Measurements from ENCODE around the gene CRLF1.
A peak's percentile ranks its signal among the peaks of the same experiment; 100 is the strongest.

Gene CRLF1

DNA sequence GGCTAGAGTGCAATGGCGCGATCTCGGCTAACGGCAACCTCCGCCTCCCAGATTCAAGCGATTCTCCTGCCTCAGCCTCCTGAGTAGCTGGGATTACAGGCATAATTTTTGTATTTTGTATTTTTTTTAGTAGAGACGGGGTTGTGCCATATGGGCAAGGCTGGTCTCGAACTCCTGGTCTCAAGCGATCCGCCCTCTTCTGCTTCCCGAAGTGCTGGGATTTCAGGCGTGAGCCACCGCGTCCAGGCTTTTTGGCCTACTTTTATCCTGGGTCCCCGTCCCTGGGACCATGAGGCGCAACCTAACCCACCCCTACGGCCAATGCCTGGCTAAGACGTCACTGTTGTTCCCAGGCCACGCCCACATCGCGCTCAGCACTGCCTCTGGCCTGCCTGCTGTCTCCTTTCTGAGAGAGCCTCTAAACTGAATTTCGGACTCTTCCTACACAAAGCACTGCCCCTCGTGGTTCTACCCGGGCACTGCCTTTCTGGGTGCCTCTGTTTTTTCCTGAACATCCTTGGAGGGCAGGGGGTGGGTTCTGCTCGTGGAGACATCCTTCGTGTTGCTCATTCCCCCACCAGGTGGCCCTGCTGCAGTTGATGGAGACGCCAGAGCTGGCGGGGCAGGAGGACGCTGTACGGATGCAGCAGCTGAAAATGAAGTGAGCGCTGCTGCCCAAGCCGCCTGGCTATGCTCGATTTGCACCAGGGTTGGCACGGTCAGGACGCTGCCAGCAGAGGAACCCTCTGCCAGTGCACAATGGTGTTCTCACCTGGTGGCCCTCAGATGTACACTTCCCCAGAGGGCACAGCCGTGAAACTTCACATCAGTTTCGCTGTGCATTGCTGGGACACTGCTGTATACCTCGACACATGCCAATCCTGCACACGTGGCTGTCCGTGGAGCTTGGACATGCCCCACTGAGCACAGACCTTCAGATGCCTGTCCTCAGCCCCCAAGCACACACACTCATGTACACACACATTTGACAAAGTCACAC is 16.0 kb downstream of the CRLF1 start:
- peak; percentile 81 for DNase-seq

DNA sequence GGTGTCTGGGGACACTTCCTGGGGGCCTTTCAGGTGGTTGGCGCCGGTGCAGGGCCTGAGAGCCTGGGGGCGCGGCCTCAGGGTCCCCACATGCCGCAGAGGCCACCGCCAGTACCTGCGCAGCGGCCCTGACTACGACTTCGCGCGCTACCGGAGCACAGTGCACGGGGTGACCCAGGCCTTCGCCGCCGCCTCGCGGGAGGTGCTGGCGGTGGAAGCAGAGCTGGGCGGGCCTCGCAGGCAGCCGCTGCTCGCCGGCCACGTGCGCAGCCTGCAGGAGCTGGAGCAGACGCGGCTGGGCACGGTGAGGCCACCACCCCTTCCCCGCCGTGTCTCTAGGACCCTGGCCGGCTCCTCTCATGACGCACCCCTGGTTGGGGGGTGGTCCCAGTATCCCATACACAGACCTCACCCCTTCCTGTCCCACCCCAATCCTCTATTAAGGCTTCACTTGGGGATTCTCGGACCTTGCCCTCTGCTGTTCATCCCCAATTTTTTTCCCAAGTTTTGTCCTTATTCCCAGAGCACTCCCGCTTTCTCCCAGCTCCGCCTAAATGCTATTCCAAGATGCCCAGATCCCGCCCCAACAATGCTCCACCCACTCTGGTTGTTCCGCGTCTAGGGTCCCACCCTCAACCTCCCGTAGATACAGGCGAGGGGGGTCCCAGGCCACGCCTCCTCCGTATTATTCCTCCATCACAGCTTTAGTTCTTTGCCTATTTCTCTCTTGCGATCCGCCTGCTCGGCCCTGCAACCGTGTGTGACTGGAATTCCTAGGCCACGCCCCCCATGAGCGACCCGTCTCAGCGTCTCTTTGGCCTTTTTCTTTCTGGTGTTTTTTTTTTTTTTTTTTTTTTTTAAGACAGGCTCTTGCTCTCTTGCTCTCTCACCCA is 17.0 kb downstream of the CRLF1 start:
- DNase-seq = peak; percentile 71

DNA sequence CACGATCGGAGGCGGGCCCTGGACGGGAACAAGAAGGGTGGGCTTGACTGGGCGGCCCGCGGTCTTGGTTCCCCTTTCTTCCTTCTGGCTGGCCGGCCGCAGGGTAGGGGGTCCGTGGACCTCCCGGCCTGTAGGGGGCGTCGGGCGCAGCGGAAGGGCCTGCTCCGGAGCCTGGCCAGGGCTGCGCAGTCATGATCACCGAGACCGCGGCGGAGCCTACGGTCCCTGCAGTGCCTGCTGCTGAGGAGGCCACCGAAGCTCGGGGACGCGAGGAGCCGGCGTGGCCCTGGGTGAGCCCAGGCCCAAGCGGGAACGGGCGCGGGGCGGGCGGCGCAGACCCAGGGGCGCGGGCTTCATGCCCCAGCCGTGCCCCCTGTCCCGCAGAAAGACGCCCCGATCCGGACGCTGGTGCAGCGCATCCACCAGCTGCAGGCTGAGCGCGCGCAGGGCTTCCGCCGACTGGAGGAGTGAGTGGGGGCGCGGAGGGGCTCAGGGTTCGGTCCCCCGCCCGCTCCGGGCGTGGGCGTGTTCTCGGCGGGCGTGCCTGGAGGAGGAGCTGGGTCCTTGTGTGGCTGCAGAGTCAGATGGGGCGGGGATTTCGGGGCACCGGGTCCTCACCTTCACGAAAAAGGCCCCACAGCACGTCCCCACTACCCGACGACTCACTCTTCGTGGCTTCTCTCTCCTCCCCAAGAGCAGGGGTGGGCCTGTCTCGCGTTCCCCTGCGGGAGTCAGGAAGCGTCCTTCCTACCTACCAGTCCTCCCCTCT is 17.8 kb downstream of the CRLF1 start, which contains the start of gene REX1BD:
Gene REX1BD, plus strand, starts transcription at position 188 of the 769 bp plus-strand sequence. Its CDS starts 4 bp downstream, at position 192.
- peak; percentile 81 for DNase-seq

DNA sequence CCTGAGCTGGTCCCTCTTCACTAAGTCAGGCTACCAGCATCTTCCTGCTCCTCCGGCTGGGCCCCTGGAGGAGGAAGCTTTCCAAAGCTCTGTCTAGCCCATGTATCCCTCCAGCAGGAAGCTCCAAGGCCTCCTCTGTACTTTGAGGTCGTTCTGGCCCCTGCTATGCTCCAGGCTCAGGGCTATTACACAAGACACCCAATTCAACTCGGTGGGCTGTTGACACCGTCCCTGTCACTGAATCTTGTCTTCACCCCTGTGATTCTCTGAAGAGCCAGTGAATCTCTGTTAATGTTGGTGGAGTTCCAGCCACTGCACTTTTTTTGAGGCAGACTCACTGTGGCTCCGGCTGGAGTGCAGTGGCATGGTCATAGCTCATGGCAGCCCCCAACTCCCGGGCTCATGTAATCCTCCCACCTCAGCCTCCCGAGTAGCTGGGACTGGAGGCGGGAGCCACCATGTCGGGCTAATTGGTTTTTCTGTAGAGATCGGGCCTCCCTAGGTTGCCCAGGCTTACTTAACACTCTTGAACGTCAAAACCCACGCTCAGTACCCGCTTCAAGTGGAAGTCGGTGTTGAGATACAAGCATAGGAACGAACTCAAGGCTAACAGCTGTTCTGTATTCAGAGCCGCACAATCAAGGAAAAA is 18.5 kb downstream of the CRLF1 start:
- DNase-seq = no peak

DNA sequence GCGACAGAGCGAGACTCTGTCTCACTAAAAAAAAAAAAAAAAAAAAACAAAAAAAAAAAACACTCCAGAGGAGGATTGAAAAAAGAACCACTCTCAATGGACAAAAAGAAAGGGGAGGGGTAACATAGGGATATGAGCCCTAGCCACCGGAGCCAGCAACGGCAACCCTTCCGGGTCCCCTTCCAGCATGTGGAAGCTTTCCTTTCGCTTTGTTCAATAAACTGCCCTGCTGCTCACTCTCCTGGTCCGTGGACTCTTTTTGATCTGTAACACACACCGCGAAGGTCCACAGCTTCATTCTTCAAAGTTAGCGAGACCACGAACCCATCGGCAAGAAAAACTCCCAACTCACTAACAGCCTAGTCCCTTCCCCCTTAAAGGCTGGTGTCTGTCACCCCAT is 19.0 kb downstream of the CRLF1 start:
- no peak for DNase-seq

DNA sequence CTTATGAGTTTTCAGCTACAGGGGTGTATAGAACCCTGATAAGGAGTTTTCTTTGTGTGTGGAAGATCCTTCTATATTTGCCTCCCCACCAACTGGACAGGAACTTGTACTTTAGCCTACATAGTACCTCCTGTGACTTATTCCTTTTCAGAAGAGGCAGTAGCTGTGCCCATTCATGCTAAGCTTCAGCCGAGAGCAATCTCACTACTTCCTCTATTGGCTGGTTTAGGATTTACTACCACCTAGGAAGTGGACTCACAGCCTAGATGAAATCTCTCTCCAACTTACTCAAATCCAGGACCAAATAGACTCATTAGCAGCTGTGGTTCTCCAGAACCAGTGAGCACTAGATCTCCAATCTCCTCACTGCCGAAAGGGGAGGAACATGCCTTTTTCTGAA is 20.3 kb downstream of the CRLF1 start:
- DNase-seq = no peak

DNA sequence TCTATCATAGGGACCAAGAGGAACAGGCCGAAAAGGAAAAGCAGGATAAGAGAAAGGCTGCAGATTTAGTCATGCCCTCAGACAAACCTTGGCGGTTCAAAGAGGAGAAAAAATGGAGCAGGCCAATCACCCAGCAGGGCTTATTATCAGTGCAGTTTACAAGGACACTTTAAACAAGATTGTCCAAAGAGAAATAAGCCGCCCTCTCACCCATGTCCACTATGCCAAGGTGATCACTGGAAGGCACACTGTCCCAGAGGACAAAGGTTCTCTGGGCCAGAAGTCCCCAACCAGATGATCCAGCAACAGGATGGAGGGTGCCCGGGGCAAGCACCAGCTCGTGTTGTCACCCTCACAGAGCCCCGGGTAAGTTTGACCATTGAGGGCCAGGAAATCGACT is 26.3 kb downstream of the CRLF1 start:
- no peak for DNase-seq

DNA sequence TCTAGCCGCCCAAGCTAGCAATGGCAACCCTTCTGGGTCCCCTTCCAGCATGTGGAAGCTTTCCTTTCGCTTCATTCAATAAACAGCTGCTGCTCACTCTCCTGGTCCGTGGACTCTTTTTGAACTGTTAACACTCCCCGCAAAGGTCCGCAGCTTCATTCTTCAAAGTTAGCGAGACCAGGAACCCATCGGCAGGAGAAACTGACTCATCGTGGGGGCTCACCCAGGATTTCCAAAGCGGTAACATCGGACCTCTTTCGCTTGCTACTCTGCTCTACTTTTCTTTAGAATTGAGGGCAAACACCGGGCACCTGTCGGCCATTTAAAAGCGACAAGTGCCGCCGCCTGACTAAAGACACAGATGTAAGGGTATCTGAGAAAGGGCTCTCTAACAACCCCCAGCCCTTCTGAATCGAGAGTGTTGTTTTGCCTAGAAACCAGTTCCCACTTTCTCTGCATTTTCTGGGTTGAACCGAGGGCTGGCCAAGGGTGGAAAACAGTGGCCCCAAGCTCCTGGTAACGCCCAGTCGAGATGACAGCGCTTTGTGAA is 29.2 kb downstream of the CRLF1 start:
- no peak for DNase-seq

DNA sequence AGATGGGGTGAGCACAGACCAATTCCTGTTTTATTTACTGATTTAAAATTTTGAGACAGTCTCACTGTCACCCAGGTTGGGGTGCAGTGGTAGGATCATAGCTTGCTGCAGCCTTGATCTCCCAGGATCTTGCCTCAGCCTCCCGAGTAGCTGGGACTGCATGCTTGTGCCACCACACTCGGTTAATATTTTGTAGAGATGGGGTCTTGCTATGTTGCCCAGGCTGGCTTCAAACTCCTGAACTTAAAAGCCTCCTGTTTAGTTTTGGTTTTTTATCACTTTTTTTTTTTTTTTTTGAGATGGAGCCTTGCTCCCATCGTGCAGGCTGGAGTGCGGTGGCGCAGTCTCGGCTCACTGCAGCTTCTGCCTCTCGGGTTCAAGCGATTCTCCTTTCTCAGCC is 30.2 kb downstream of the CRLF1 start:
- DNase-seq = no peak

DNA sequence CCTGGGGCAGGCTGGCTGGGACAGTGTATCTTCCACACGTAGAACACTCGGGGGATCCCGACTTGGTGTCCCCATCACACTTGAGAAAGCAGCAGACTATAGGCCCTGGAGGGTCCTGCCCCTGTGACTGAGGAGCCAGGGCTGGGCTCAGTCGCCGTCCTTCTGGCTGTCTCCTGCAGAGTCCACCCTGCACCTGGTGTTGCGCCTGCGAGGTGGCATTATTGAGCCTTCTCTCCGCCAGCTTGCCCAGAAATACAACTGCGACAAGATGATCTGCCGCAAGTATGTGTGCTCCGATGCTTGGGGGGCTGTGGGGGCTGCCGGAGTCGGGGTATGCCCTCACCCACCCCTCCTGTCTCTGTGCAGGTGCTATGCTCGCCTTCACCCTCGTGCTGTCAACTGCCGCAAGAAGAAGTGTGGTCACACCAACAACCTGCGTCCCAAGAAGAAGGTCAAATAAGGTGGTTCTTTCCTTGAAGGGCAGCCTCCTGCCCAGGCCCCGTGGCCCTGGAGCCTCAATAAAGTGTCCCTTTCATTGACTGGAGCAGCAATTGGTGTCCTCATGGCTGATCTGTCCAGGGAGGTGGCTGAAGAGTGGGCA is 31.8 kb downstream of the CRLF1 start:
- no peak for DNase-seq

DNA sequence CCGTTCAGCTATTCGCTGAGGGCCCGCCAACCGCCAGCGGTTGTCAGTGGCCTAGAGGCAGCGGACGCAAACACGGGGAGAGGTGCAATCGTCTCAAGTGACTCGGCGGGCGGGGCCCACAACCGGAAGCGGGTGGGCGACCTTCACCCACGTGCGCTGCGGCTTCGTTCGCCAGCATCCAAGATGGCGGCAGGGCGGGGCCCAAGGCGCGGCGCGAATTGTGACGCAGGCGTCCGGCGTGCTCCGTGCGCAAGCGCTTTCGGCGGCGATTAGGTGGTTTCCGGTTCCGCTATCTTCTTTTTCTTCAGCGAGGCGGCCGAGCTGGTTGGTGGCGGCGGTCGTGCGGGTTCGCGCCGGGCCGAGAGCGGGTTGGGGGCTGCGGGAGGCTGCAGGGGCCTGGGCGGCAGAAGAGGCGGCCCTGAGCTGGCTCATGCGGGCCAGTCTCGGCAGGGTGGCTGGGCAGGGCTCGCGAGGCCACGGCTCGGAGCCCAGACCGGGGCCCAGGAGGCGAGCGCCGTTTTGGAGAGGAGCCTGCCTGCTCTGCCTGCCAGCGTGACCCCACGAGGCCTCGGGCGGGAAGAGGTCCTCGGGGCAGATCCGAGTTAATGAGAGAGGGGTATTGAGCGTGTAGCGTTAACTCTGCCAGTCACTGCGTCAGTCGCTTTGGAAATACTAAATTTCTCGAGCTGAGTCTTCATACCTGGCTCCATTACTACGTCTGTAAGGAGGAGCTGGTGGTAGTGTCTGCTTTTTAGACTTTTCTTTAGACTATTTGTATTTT is 34.8 kb downstream of the CRLF1 start, which contains the start of gene UBA52:
Gene UBA52, plus strand, starts transcription at position 294 of the 781 bp plus-strand sequence. CDS start 1,444 bp downstream, outside the sequence.
- DNase-seq = peak; percentile 96

DNA sequence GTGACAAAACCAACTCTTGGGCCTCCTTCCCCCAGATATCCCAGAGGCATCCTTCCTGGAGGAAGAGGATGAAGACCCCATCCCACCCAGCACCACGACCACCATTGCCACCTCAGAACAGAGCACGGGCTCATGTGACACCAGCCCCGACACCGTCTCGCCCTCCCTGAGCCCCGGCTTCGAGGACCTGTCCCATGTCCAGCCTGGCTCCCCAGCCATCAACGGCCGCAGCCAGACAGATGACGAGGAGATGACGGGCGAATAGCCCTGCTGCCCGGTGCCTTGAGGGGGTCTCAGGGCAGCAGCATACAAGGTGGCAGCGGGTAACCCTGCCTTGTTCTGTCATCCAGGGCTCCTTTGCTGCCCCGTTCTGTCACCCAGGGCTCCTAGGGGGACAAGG is 38.2 kb downstream of the CRLF1 start:
- DNase-seq = no peak

DNA sequence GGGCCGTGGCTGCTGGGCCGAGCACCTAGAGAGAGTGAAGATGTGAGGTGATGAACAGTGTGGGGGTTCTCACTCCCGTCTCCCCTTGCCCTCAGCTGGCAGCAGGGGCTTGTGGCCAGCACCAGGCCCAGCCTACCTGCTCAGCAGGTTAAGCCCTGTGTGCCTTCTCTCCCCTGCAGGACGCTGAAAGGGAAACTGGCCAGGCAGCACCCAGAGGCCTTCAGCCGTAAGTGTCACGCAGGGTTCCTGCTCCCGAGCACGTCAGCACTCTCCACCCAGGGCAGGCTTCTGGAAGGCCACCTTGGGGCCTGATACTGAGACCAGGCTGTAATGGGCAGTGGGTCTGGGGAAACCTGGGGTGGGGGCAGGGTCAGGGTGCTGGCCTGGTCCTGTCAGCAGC is 39.6 kb downstream of the CRLF1 start:
- no peak for DNase-seq

DNA sequence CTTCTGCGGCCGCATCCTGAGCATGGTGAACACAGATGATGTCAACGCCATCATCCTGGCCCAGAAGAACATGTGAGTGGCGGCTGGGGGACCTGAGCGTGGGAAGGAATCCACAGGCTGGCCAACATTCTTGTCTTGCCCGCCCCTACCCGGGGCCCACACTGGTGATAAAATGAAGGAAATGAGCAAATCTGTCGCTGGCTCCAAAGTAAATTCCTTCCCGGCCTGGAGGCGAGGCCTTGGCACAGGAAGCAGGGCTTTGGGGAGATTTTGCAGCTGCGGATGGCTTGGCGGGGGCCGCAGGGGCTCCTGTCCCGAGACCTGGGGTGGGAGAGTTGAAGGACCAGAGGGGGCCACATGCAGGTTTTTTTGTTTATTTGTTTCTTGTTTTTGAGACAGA is 44.5 kb downstream of the CRLF1 start:
- DNase-seq = no peak

DNA sequence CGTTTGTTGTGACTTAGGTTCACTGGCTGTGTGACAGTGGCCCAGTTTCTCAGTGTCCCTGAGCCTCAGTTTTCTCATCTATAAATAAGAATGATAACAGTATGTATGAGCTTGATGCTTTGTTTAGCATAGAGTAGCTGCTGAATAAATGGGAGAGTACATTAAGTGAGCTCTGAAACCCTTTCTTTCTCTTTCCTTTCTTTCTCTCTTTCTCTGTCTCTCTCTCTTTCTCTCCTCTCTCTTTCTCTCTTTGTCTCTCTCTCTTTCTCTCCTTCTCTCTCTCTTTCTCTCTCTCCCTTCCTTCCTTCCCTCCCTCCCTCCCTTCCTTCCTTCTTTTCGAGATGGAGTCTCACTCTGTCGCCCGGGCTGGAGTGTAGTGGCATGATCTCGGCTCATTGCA is 46.9 kb downstream of the CRLF1 start:
- DNase-seq = no peak

DNA sequence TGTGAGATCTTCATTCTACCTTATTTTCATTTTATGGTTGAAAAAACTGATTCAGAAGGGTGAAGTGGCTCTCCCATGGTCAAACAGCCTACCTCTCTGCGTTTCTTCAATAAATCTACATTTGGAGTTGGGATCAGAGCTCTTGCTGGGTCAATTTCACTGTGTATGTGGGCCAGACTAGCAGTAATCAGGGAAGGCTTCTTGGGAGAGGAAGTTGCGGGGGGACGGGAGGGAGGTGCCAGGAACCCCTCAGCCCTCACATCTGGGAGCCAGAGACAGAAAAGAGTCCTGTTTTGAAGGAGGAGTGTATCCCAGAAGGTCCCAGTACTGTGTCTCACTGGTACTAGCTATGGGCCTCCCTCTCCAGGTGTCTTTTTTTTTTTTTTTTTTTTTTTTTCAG is 48.0 kb downstream of the CRLF1 start:
- no peak for DNase-seq

DNA sequence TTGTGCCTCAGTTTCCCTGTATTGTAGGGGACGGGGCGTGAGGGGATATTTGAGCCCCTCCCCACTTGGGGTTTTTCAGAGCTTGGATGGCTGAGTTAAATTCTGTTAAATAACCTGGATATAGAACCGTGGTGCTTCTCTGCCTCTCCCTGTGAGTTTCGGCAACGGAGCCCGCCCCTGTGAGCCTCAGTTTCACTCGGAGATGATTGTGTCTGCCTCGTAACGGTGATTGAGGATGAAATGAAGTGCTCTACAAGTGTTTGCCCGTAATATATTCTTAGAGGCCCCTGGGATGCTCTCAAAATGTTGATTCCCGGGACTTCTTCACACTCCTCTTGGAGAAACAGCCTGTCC is 48.4 kb downstream of the CRLF1 start:
- DNase-seq = no peak

DNA sequence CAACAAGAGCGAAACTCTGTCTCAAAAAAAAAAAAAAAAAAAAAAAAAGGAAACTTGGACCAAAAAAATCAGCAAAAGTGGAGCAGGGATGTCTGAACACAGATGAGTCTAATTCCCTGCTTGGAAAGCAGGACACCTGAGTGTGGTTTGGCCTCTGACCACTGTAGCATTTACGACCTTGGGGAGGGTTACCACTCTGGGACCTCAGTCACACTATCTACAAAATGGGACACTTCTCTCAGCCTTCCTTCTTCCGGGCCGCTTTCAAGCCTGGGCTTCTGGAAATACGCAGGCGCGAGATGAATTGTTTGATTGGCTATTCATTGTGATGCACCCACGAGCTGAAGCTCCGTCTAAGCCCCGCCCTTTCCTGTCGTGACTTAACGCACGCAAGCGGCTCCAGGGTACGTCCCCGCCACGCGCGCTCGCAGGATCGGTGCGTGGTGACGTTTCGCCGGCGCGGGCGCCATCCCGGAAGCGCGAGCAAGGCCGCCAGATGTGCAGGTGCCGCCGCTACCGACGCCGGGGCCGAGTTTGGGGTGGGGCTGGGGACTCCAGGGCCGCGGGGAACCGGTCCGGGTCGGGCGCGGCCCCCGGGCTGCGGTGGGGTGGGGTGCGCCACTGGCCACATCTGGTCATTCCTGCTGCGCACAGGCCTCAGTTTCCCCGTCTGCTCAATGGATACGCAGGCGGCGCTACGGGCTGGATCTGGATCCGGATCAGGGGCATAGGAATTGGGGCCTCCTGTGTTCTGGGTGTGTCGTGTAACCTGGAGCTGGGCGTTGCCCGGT is 49.0 kb downstream of the CRLF1 start, which contains the start of gene KXD1:
Gene KXD1, plus strand, starts transcription at position 460 of the 791 bp plus-strand sequence. CDS start 4,187 bp downstream, outside the sequence.
- peak; percentile 99 for DNase-seq

DNA sequence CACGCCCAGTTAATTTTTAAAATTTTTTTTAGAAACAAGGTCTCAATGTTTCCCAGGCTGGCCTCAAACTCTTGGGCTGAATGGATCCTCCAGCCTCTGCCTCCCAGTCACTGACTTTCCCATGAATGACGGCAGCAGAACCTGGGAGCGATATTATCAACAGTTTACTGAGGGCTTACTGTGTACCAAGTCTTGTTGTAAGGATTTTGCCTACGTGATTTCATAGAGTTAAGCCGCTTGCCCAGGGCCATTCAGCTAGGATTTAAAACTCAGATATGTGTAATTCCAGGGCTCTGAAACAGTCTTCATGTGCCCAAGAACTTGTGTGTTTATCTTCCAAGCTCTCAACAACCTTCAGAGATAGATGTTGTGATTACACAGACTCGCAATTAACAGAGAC is 55.0 kb downstream of the CRLF1 start:
- no peak for DNase-seq

Measured in fibroblast of skin of scalp (primary cell).